Measurements from ENCODE around the gene CHST13.
"Not testable (repeated sequence)": the region's sequence is repeated elsewhere in the genome, so short reads cannot be mapped to it uniquely, and the experiment has no call there.

The CHST13 gene

GRCh38 chr3:126581569-126581968 is 57.6 kb downstream of the CHST13 start:
- in situ Hi-C loops (cut with MboI; ENCODE audit: low sequenced_read_pairs) = no loop called here

GRCh38 chr3:126582311-126582710 is 58.4 kb downstream of the CHST13 start:
- in situ Hi-C loops (cut with MboI; ENCODE audit: low sequenced_read_pairs) = no loop called here

GRCh38 chr3:126591515-126591914 is 67.6 kb downstream of the CHST13 start:
- in situ Hi-C loops (cut with MboI; ENCODE audit: low sequenced_read_pairs) = not testable (repeated sequence)

Data from HL-60/S4 treated with retinoic acid at 250 ng/mL for 4 days and 3 days (cell line).